GM23248 (cell line): Measurements from ENCODE around the gene ATP8A1. TPM values are rescaled to one million over a fixed set of nuclear protein-coding genes. Genes with fewer than 3 reads are reported as not detected.
"Not testable (repeated sequence)": the region's sequence is repeated elsewhere in the genome, so short reads cannot be mapped to it uniquely, and the experiment has no call there.

Source experiments
- DNase-seq: peaks from one replicate; pipeline ENCODE4 v3.0.0-alpha.2; 2015
- H2AFZ ChIP-seq: fragments of 200-600 bp; sonication (generic); 2 replicates; pipeline ENCODE4 v1.6.1; 2016; ENCODE audit warnings: antibody characterized with exemption
- H3F3A ChIP-seq: fragments of 200-600 bp; sonication (generic); 2 replicates; pipeline ENCODE4 v1.6.1; 2016; ENCODE audit warnings: mild to moderate bottlenecking, antibody characterized with exemption, mixed run types; ENCODE audit not compliant: insufficient read depth
- H3K27ac ChIP-seq: fragments of 200-600 bp; sonication (generic); 2 replicates; pipeline ENCODE4 v1.5.1; 2016; ENCODE audit warnings: mild to moderate bottlenecking
- H3K27me3 ChIP-seq: fragments of 200-600 bp; sonication (generic); replicated peaks from 2 replicates; pipeline ENCODE4 v1.6.1; 2016; ENCODE audit warnings: mild to moderate bottlenecking; ENCODE audit not compliant: insufficient read depth
- H3K36me3 ChIP-seq: fragments of 200-600 bp; sonication (generic); 2 replicates; pipeline ENCODE4 v1.6.1; 2016; ENCODE audit warnings: low read depth, mild to moderate bottlenecking
- H3K4me1 ChIP-seq: fragments of 200-600 bp; sonication (generic); 2 replicates; pipeline ENCODE4 v1.6.1; 2016; ENCODE audit warnings: mild to moderate bottlenecking; ENCODE audit not compliant: insufficient read depth
- H3K4me2 ChIP-seq: fragments of 200-600 bp; sonication (generic); one replicate; pipeline ENCODE4 v1.6.1; 2016; ENCODE audit warnings: mild to moderate bottlenecking; ENCODE audit not compliant: unreplicated experiment
- H3K4me3 ChIP-seq: fragments of 200-600 bp; sonication (generic); 2 replicates; pipeline ENCODE4 v1.5.1; 2016; ENCODE audit warnings: mild to moderate bottlenecking
- H3K79me2 ChIP-seq: fragments of 200-600 bp; sonication (generic); 2 replicates; pipeline ENCODE4 v1.6.1; 2016; ENCODE audit warnings: mild to moderate bottlenecking; ENCODE audit not compliant: insufficient read depth
- H3K9ac ChIP-seq: fragments of 200-600 bp; sonication (generic); 2 replicates; pipeline ENCODE4 v1.6.1; 2016; ENCODE audit warnings: mild to moderate bottlenecking
- H3K9me2 ChIP-seq: fragments of 200-600 bp; sonication (generic); 2 replicates; pipeline ENCODE4 v1.6.1; 2016; ENCODE audit warnings: mixed run types, mild to moderate bottlenecking, moderate library complexity; ENCODE audit not compliant: insufficient read depth
- H3K9me3 ChIP-seq: fragments of 200-600 bp; sonication (generic); one replicate; pipeline ENCODE4 v1.6.1; 2017; ENCODE audit warnings: low read depth
- H4K20me1 ChIP-seq: fragments of 200-600 bp; sonication (generic); 2 replicates; pipeline ENCODE4 v1.6.0; 2016; ENCODE audit not compliant: insufficient read depth
- EZH2 ChIP-seq: fragments of 200-600 bp; sonication (generic); IDR thresholded peaks from 2 replicates; pipeline ENCODE4 v1.6.1; 2018; ENCODE audit warnings: antibody characterized with exemption, mild to moderate bottlenecking; ENCODE audit not compliant: insufficient read depth, poor library complexity, severe bottlenecking
- EZH2phosphoT487 ChIP-seq: fragments of 200-600 bp; sonication (generic); IDR thresholded peaks from 2 replicates; pipeline ENCODE4 v1.6.1; 2018; ENCODE audit warnings: antibody characterized with exemption, moderate library complexity, mild to moderate bottlenecking, low read depth; ENCODE audit not compliant: insufficient read depth
- WGBS, 2 experiments: methylation state at CpG; one replicate each; pipeline ENCODE4 v1.1.6; 2015 to 2017; ENCODE audit warnings: low lambda C conversion rate in 2 of 2, low coverage in 1 of 2; ENCODE audit errors: missing lambda C conversion rate in 2 of 2; 5-methylcytosine and 5-hydroxymethylcytosine counted together
- in situ Hi-C: fragments of 300-500 bp; cut with MboI; formaldehyde crosslinking; loops from 2 replicates; pipeline ENCODE4 v1.15.0; 2020
- polyA plus RNA-seq: library from polyadenylated mRNA; unstranded; fragments of >200 nt; fragmentation: Nextera tagmentation; extraction: Ambion mirVana; gene quantifications from 2 replicates; pipeline ENCODE4 v1.2.1, GENCODE V29; 2016
- total RNA-seq: library from RNA; depleted of rRNA; stranded (reverse); fragments of >200 nt; shearing (Covaris generic); gene quantifications from 2 replicates; pipeline ENCODE4 v1.2.3, GENCODE V29; 2014

ATP8A1 gene
- total and polyA plus RNA-seq, 2 experiments from 2014 or later: 0.11 to 0.13 TPM

- Histone ChIP-seq H3K27me3 (no peaks in the 10 kb centered on the region), H4K20me1 (no peaks in the 10 kb centered on the region), H3K9ac (no peak overlapping the region), H3F3A (no peaks in the 10 kb centered on the region), H3K27ac (no peak overlapping the region), H3K9me3 (no peaks in the 10 kb centered on the region), H3K9me2 (no peaks in the 10 kb centered on the region), H3K36me3 (no peaks in the 10 kb centered on the region), H3K4me1 (no peaks in the 10 kb centered on the region), H2AFZ (no peak overlapping the region), H3K4me2 (no peak overlapping the region), H3K79me2 (no peaks in the 10 kb centered on the region), H3K4me3 (no peak overlapping the region)
- in situ Hi-C loops: no loop called here
- TF ChIP-seq EZH2 (no peak), EZH2phosphoT487 (no peak)
- 18 to 27% methylated on average over 5 of the region's 5 CpGs for WGBS, 2 experiments
- DNase-seq: no peak
Measured at GRCh38 chr4:42470023-42470422, 186.9 kb downstream of the ATP8A1 start.

GRCh38 chr4:42467777-42468176 is 189.1 kb downstream of the ATP8A1 start:
- H3K9ac ChIP-seq, in situ Hi-C loops, H3K4me1 ChIP-seq, H3K79me2 ChIP-seq, DNase-seq, H2AFZ ChIP-seq, H3F3A ChIP-seq, H3K36me3 ChIP-seq, H3K9me3 ChIP-seq, H3K27ac ChIP-seq, H3K4me2 ChIP-seq, H3K9me2 ChIP-seq, H4K20me1 ChIP-seq, H3K4me3 ChIP-seq, H3K27me3 ChIP-seq: not testable (repeated sequence)
- 66 to 74% methylated on average over 3 of the region's 3 CpGs for WGBS, 2 experiments

GRCh38 chr4:42466273-42466844 is 190.5 kb downstream of the ATP8A1 start:
- Histone ChIP-seq H3K4me2 (no peak overlapping the region), H3K4me3 (no peak overlapping the region), H3K4me1 (no peaks in the 10 kb centered on the region), H3K36me3 (no peaks in the 10 kb centered on the region), H4K20me1 (no peaks in the 10 kb centered on the region), H3K9me3 (no peaks in the 10 kb centered on the region), H3K27ac (no peak overlapping the region), H2AFZ (no peak overlapping the region), H3K9ac (no peak overlapping the region), H3K27me3 (no peaks in the 10 kb centered on the region), H3K9me2 (no peaks in the 10 kb centered on the region), H3F3A (no peaks in the 10 kb centered on the region), H3K79me2 (no peaks in the 10 kb centered on the region)
- no peak for TF ChIP-seq EZH2phosphoT487
- TF ChIP-seq EZH2: no peak
- in situ Hi-C loops: no loop called here
- DNase-seq: no peak
- 41 to 47% methylated on average over 2 of the region's 2 CpGs for WGBS, 2 experiments

GRCh38 chr4:42464550-42465094 is 192.3 kb downstream of the ATP8A1 start:
- 62 to 70% methylated on average over 8 of the region's 8 CpGs for WGBS, 2 experiments
- H3K27ac ChIP-seq: no peak overlapping the region
- no peaks in the 10 kb centered on the region for H3K36me3 ChIP-seq
- H3K79me2 ChIP-seq: no peaks in the 10 kb centered on the region
- H3K9me2 ChIP-seq: no peaks in the 10 kb centered on the region
- H3F3A ChIP-seq: no peaks in the 10 kb centered on the region
- no peak overlapping the region for H3K9ac ChIP-seq
- in situ Hi-C loops: no loop called here
- H3K4me1 ChIP-seq: no peaks in the 10 kb centered on the region
- no peaks in the 10 kb centered on the region for H4K20me1 ChIP-seq
- no peak for TF ChIP-seq EZH2
- no peak for DNase-seq
- H3K9me3 ChIP-seq: no peaks in the 10 kb centered on the region
- no peaks in the 10 kb centered on the region for H3K27me3 ChIP-seq
- no peak overlapping the region for H3K4me3 ChIP-seq
- no peak overlapping the region for H2AFZ ChIP-seq
- H3K4me2 ChIP-seq: no peak overlapping the region

- H3K4me3 ChIP-seq, H3K79me2 ChIP-seq, H3K9ac ChIP-seq, H3F3A ChIP-seq, H4K20me1 ChIP-seq, H3K27me3 ChIP-seq, H3K4me1 ChIP-seq, H2AFZ ChIP-seq, DNase-seq, in situ Hi-C loops, H3K9me2 ChIP-seq, H3K4me2 ChIP-seq, H3K9me3 ChIP-seq, H3K27ac ChIP-seq, H3K36me3 ChIP-seq: not testable (repeated sequence)
- WGBS, 2 experiments: 17 to 41% methylated on average over 1 of the region's 1 CpG
Measured at GRCh38 chr4:42461216-42461615, 195.7 kb downstream of the ATP8A1 start.
